Caco-2 (cell line): Measurements from ENCODE around the gene ALAD. TPM values are rescaled to one million over a fixed set of nuclear protein-coding genes. Genes with fewer than 3 reads are reported as not detected.

Experiments
- BruUV-seq: library from RNA; stranded (reverse); fragments of 400-500 nt; replicated peaks from 2 replicates; lab custom pipeline; 2021; lab: Mats Ljungman, UMichigan
- CTCF ChIA-PET: fragments of 300-600 bp; sonication (Branson Sonifier 250); formaldehyde crosslinking; loops from one replicate; lab custom pipeline; 2022; ENCODE audit warnings: antibody characterized with exemption; lab: Charles Lee
- POLR2A ChIA-PET: fragments of 300-600 bp; sonication (Branson Sonifier 250); formaldehyde crosslinking; loops from one replicate; lab custom pipeline; 2022; ENCODE audit warnings: antibody characterized with exemption; lab: Charles Lee
- DNase-seq, 2 experiments: peaks; one replicate each; pipeline versions ENCODE4 v3.0.0 to v3.0.0-alpha.2; 2020 to 2022
- H3K27me3 ChIP-seq: replicated peaks from 2 replicates; pipeline ENCODE4 v1.6.0; 2011; ENCODE audit warnings: low read length; ENCODE audit not compliant: control insufficient read depth, insufficient read depth
- H3K36me3 ChIP-seq: 2 replicates; pipeline ENCODE4 v1.5.1; 2011; ENCODE audit warnings: low read length; ENCODE audit not compliant: control insufficient read depth, insufficient read depth
- H3K4me1 ChIP-seq: fragments of 250-450 bp; sonication (Bioruptor Pico); 2 replicates; pipeline ENCODE4 v1.5.1; 2020; ENCODE audit warnings: mild to moderate bottlenecking
- H3K4me3 ChIP-seq: 2 replicates; pipeline ENCODE4 v1.5.1; 2011; ENCODE audit warnings: low read depth, mild to moderate bottlenecking, control low read depth, low read length
- H3K9me3 ChIP-seq: fragments of 250-450 bp; sonication (Bioruptor Pico); 2 replicates; pipeline ENCODE4 v1.5.1; 2020; ENCODE audit warnings: mild to moderate bottlenecking, moderate library complexity
- H3K27ac Mint-ChIP-seq: one replicate; pipeline ENCODE4 v1.8.0; 2022; ENCODE audit warnings: mixed read lengths; ENCODE audit not compliant: unreplicated experiment
- H3K27me3 Mint-ChIP-seq: one replicate; pipeline ENCODE4 v1.8.0; 2022; ENCODE audit warnings: mixed read lengths; ENCODE audit not compliant: insufficient read depth, unreplicated experiment
- H3K36me3 Mint-ChIP-seq: one replicate; pipeline ENCODE4 v1.8.0; 2022; ENCODE audit warnings: mild to moderate bottlenecking, mixed read lengths; ENCODE audit not compliant: insufficient read depth, unreplicated experiment
- H3K4me1 Mint-ChIP-seq: one replicate; pipeline ENCODE4 v1.8.0; 2022; ENCODE audit warnings: low read depth, mixed read lengths; ENCODE audit not compliant: unreplicated experiment
- H3K4me3 Mint-ChIP-seq: one replicate; pipeline ENCODE4 v1.8.0; 2022; ENCODE audit warnings: mild to moderate bottlenecking, moderate library complexity, mixed read lengths; ENCODE audit not compliant: unreplicated experiment
- H3K9me3 Mint-ChIP-seq: one replicate; pipeline ENCODE4 v1.8.0; 2022; ENCODE audit warnings: mixed read lengths; ENCODE audit not compliant: unreplicated experiment
- intact Hi-C: fragments of 100-400 bp; cut with micrococcal nuclease; formaldehyde crosslinking; loops from one replicate; pipeline ENCODE4 v1.10.0; 2022; ENCODE audit not compliant: unreplicated experiment
- total RNA-seq: library from RNA; stranded (reverse); gene quantifications from 2 replicates; pipeline ENCODE4 v1.2.3, GENCODE V29; 2022
- TF ChIP-seq, protein P1 (sequence below), 2 experiments: fragments of 200-600 bp in 1 of 2; IDR thresholded peaks; 1 replicate in 1 of 2; 2 replicates in 1 of 2; pipeline versions ENCODE4 v1.5.1 to v1.8.0; 2011 to 2022; ENCODE audit warnings: antibody characterized with exemption in 1 of 2, control low read depth in 1 of 2, inconsistent platforms in 1 of 2, low read depth in 1 of 2, low read length in 1 of 2, mild to moderate bottlenecking in 1 of 2, moderate library complexity in 1 of 2; ENCODE audit not compliant: insufficient read depth in 1 of 2, severe bottlenecking in 1 of 2, unreplicated experiment in 1 of 2

The ALAD gene
- total RNA-seq, 1 experiment from 2014 or later = 48.8 TPM

DNA sequence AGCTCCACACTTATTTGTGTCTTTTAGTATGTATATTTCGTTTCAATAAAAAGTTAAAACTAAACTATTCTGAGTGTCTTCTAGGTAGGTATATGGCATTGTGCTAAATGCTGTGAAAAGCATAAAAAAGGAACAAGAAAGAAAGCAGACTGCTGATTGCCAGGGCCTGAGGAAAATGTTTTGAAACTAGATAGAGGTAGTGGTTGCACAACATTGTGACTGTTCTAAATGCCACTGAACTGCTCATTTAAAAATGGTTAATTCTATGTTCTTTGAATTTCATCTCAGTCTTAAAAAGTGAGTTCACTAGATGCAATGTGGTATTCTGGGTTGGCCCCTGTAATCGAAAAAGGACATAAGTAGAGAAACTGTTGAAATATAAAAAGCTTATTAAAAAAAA lies 2.6 kb upstream of the ALAD start:
- ChIA-PET CTCF (interaction anchor here (1.0 kb wide), 1 partner anchor 40 kb away, joined by 3 read pairs; no protein-coding TSS in a partner anchor), POLR2A (no interaction called here)
- peaks cover 32% of the 10 kb centered on the region for H3K36me3 Mint-ChIP-seq
- peaks cover 28% of the 10 kb centered on the region for H3K4me1 Mint-ChIP-seq
- no TSS peak for BruUV-seq
- peaks cover 25% of the 10 kb centered on the region for H3K4me1 ChIP-seq
- H3K27me3 ChIP-seq = no peaks in the 10 kb centered on the region
- H3K27me3 Mint-ChIP-seq = no peaks in the 10 kb centered on the region
- 0 out of 2 replicates have a peak, but pooled peaks cover 2% of the 10 kb centered on the region for H3K36me3 ChIP-seq
- H3K4me3 Mint-ChIP-seq = no peak overlapping the region
- TF ChIP-seq, protein P1, sequence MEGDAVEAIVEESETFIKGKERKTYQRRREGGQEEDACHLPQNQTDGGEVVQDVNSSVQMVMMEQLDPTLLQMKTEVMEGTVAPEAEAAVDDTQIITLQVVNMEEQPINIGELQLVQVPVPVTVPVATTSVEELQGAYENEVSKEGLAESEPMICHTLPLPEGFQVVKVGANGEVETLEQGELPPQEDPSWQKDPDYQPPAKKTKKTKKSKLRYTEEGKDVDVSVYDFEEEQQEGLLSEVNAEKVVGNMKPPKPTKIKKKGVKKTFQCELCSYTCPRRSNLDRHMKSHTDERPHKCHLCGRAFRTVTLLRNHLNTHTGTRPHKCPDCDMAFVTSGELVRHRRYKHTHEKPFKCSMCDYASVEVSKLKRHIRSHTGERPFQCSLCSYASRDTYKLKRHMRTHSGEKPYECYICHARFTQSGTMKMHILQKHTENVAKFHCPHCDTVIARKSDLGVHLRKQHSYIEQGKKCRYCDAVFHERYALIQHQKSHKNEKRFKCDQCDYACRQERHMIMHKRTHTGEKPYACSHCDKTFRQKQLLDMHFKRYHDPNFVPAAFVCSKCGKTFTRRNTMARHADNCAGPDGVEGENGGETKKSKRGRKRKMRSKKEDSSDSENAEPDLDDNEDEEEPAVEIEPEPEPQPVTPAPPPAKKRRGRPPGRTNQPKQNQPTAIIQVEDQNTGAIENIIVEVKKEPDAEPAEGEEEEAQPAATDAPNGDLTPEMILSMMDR (IDR thresholded peaks at IDR 0.05; ENCODE audit: insufficient read depth in 1 of 2, low read depth in 1 of 2, low read length in 1 of 2, severe bottlenecking in 1 of 2, unreplicated experiment in 1 of 2) = no peak
- H3K4me3 ChIP-seq = no peak overlapping the region
- H3K9me3 Mint-ChIP-seq = no peaks in the 10 kb centered on the region
- intact Hi-C loops = no loop called here
- no peak overlapping the region for H3K27ac Mint-ChIP-seq
- no peaks in the 10 kb centered on the region for H3K9me3 ChIP-seq
- DNase-seq = no peak

DNA sequence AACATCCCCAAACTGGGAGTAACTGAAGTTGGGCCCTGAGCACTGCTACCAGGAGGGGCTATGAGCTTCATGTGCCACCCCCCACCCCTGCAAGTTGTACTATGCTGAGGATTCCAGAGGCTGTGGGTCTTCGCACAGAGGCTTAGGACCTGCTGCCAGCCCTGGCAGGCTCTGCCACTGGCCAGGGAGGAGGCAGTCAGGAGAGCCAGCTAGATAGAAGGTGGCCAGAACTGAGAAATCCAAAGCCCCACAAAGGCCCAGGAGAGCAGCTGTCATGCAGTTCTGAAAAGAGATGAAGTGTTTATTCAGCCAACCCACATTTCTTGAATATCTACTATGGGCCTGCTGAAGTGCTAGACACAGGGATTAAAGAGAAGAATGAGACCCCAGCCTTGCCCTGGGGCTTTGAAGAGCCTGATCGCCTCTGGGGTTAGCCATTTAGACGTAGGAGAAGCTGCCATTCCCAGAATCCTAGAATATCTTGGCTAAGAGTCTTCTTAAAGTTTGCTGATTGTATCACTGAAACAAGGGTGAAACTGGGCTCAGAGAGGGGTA lies 1.4 kb downstream of the ALAD start:
- no peaks in the 10 kb centered on the region for H3K27me3 ChIP-seq
- H3K27ac Mint-ChIP-seq = peak overlapping the region; percentile 53
- H3K9me3 Mint-ChIP-seq = no peaks in the 10 kb centered on the region
- no peaks in the 10 kb centered on the region for H3K27me3 Mint-ChIP-seq
- ChIA-PET POLR2A (interaction anchor here (2.0 kb wide), 1 partner anchor 11 kb away, joined by 7 read pairs; the partner anchor contains the start of genes C9orf43 and POLE3), CTCF (interaction anchor here (1.1 to 2.9 kb wide), 2 partner anchors 24 to 44 kb away, joined by 6 to 11 read pairs; no protein-coding TSS in a partner anchor)
- DNase-seq = no peak
- peaks cover 36% of the 10 kb centered on the region for H3K4me1 ChIP-seq
- H3K4me3 Mint-ChIP-seq = peak overlapping the region; percentile 88
- no peaks in the 10 kb centered on the region for H3K36me3 ChIP-seq
- H3K9me3 ChIP-seq = no peaks in the 10 kb centered on the region
- H3K36me3 Mint-ChIP-seq = peaks cover 15% of the 10 kb centered on the region
- BruUV-seq = no TSS peak
- H3K4me3 ChIP-seq = no peak overlapping the region
- TF ChIP-seq, protein P1 (IDR thresholded peaks at IDR 0.05; ENCODE audit: insufficient read depth in 1 of 2, low read depth in 1 of 2, low read length in 1 of 2, severe bottlenecking in 1 of 2, unreplicated experiment in 1 of 2) = no peak
- peaks cover 20% of the 10 kb centered on the region for H3K4me1 Mint-ChIP-seq
- intact Hi-C loops = no loop called here

DNA sequence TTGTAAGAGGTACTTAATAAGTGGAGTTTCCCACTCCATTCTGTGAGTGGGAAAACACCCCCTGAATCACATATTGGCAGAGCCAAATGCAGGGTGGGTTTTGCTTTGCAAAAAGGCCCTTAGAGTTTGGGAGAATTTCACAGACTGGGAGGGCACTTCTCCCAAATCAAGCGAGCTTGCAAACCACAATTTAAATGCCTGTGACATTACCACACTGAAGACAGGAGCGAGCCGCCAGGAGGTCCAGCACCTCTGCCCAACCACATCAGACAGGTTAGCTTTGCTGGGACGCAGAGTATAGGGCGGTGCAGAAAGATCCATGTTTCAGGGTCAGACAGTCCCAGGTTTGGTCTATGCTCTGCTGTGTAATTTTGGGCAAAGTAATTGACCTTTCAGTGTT lies 2.3 kb downstream of the ALAD start:
- Mint-ChIP-seq H3K4me1 (peaks cover 20% of the 10 kb centered on the region), H3K4me3 (no peak overlapping the region), H3K9me3 (no peaks in the 10 kb centered on the region), H3K36me3 (peaks cover 18% of the 10 kb centered on the region), H3K27ac (no peak overlapping the region), H3K27me3 (no peaks in the 10 kb centered on the region)
- TF ChIP-seq, protein P1 (IDR thresholded peaks at IDR 0.05; ENCODE audit: insufficient read depth in 1 of 2, low read depth in 1 of 2, low read length in 1 of 2, severe bottlenecking in 1 of 2, unreplicated experiment in 1 of 2) = no peak
- CTCF ChIA-PET = no interaction called here
- intact Hi-C loops = no loop called here
- peaks cover 36% of the 10 kb centered on the region for H3K4me1 ChIP-seq
- BruUV-seq = no TSS peak
- no peaks in the 10 kb centered on the region for H3K36me3 ChIP-seq
- no peaks in the 10 kb centered on the region for H3K27me3 ChIP-seq
- no peak overlapping the region for H3K4me3 ChIP-seq
- DNase-seq = no peak
- POLR2A ChIA-PET = no interaction called here
- H3K9me3 ChIP-seq = no peaks in the 10 kb centered on the region
